IgD-negative memory B cell (primary cell): ENCODE results near the gene KCNN3. TPM values are rescaled to one million over a fixed set of nuclear protein-coding genes. Genes with fewer than 3 reads are reported as not detected.

ENCODE experiments used
- H3K27ac Mint-ChIP-seq, 3 donors: one replicate each; pipeline ENCODE4 v1.8.0; 2020 to 2022; ENCODE audit warnings: mild to moderate bottlenecking in 3 of 3, mixed read lengths in 3 of 3, moderate library complexity in 1 of 3
- H3K27me3 Mint-ChIP-seq: one replicate; pipeline ENCODE4 v1.8.0; 2021; ENCODE audit warnings: mixed read lengths
- H3K36me3 Mint-ChIP-seq: one replicate; pipeline ENCODE4 v1.8.0; 2020; ENCODE audit warnings: mild to moderate bottlenecking, mixed read lengths
- H3K4me1 Mint-ChIP-seq, 3 donors: one replicate each; pipeline ENCODE4 v1.8.0; 2020 to 2022; ENCODE audit warnings: mixed read lengths in 3 of 3, mild to moderate bottlenecking in 1 of 3
- H3K4me3 Mint-ChIP-seq, 4 donors: one replicate each; pipeline ENCODE4 v1.8.0; 2020 to 2022; ENCODE audit warnings: mild to moderate bottlenecking in 4 of 4, mixed read lengths in 4 of 4, moderate library complexity in 3 of 4
- H3K9me3 Mint-ChIP-seq, 3 donors: one replicate each; pipeline ENCODE4 v1.8.0; 2020 to 2021; ENCODE audit warnings: mixed read lengths in 3 of 3, mild to moderate bottlenecking in 1 of 3
- polyA plus RNA-seq: library from polyadenylated mRNA; unstranded; fragments of 300-500 nt; fragmentation: Illumina TruSeq; gene quantifications from one replicate; pipeline ENCODE4 v1.2.3, GENCODE V29; 2021

Gene KCNN3
- polyA plus RNA-seq, 1 donor from 2014 or later, result 0.88 TPM

DNA sequence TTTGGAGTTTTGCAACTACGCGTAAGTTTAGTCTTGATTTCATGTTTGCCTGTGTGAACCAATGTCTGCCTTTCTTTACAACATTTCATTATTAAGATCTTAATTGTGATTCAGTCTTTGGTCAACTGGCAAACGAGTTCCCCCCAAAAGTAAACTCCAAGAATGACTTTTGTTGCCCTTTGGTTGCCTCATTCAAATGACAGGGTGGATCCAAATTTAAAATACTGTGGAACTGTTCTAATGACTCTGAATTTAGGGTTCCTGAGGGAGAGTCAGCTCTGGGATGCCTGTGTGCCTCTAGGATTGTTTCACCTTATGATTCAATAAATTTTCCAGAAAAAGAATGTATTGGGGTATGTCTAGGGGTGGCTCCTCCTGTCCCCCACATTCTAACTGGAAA is 105.3 kb downstream of the KCNN3 start:
- Mint-ChIP-seq H3K9me3 (no peaks in the 10 kb centered on the region), H3K27me3 (peaks cover 22% of the 10 kb centered on the region), H3K36me3 (no peaks in the 10 kb centered on the region), H3K27ac (no peak overlapping the region), H3K4me1 (peaks cover 4 to 10% (median 7%) of the 10 kb centered on the region in 3 donors), H3K4me3 (no peak overlapping the region)

- H3K27me3 Mint-ChIP-seq, result peaks cover 22% of the 10 kb centered on the region
Observed at GRCh38 chr1:154764181-154764580, 105.9 kb downstream of the KCNN3 start.

GRCh38 chr1:154760469-154760933 is 109.6 kb downstream of the KCNN3 start:
- H3K36me3 Mint-ChIP-seq, result peaks cover 5% of the 10 kb centered on the region
- H3K4me1 Mint-ChIP-seq, result no peaks in the 10 kb centered on the region
- H3K9me3 Mint-ChIP-seq, result no peaks in the 10 kb centered on the region
- H3K27ac Mint-ChIP-seq, result no peak overlapping the region
- peak overlapping the region in 2 of 4 donors; percentile 48 to 65 for H3K4me3 Mint-ChIP-seq
- H3K27me3 Mint-ChIP-seq, result peaks cover 24% of the 10 kb centered on the region

More at GRCh38 chr1:154764181-154764580, 105.9 kb downstream of the KCNN3 start:
- peaks cover under 1 to 4% (median 1%) of the 10 kb centered on the region in 3 donors for H3K4me1 Mint-ChIP-seq
- H3K27ac Mint-ChIP-seq, result no peak overlapping the region
- H3K9me3 Mint-ChIP-seq, result no peaks in the 10 kb centered on the region
- no peaks in the 10 kb centered on the region for H3K36me3 Mint-ChIP-seq
- H3K4me3 Mint-ChIP-seq, result no peak overlapping the region

GRCh38 chr1:154759793-154760192 is 110.3 kb downstream of the KCNN3 start:
- peaks cover 0 to 1% (median 0%) of the 10 kb centered on the region in 3 donors for H3K4me1 Mint-ChIP-seq
- peaks cover 0 to 2% (median 0%) of the 10 kb centered on the region in 3 donors for H3K9me3 Mint-ChIP-seq
- peaks cover 5% of the 10 kb centered on the region for H3K36me3 Mint-ChIP-seq
- H3K27me3 Mint-ChIP-seq, result peaks cover 20% of the 10 kb centered on the region
- H3K27ac Mint-ChIP-seq, result no peak overlapping the region
- H3K4me3 Mint-ChIP-seq, result no peak overlapping the region

GRCh38 chr1:154759196-154759595 is 110.9 kb downstream of the KCNN3 start:
- Mint-ChIP-seq H3K27me3 (peaks cover 21% of the 10 kb centered on the region), H3K4me1 (peaks cover 0 to 1% (median 0%) of the 10 kb centered on the region in 3 donors), H3K4me3 (no peak overlapping the region), H3K9me3 (peaks cover 0 to 2% (median 0%) of the 10 kb centered on the region in 3 donors), H3K27ac (peak overlapping the region in 1 of 3 donors; percentile 61), H3K36me3 (peaks cover 5% of the 10 kb centered on the region)

- Mint-ChIP-seq H3K36me3 (peaks cover 5% of the 10 kb centered on the region), H3K27me3 (peaks cover 22% of the 10 kb centered on the region), H3K9me3 (peaks cover 0 to 2% (median 0%) of the 10 kb centered on the region in 3 donors), H3K4me3 (no peak overlapping the region), H3K27ac (no peak overlapping the region), H3K4me1 (peaks cover 0 to 1% (median 0%) of the 10 kb centered on the region in 3 donors)
Observed at GRCh38 chr1:154758346-154758745, 111.7 kb downstream of the KCNN3 start.

GRCh38 chr1:154756793-154757548 is 113.1 kb downstream of the KCNN3 start:
- H3K27ac Mint-ChIP-seq, result no peak overlapping the region

DNA sequence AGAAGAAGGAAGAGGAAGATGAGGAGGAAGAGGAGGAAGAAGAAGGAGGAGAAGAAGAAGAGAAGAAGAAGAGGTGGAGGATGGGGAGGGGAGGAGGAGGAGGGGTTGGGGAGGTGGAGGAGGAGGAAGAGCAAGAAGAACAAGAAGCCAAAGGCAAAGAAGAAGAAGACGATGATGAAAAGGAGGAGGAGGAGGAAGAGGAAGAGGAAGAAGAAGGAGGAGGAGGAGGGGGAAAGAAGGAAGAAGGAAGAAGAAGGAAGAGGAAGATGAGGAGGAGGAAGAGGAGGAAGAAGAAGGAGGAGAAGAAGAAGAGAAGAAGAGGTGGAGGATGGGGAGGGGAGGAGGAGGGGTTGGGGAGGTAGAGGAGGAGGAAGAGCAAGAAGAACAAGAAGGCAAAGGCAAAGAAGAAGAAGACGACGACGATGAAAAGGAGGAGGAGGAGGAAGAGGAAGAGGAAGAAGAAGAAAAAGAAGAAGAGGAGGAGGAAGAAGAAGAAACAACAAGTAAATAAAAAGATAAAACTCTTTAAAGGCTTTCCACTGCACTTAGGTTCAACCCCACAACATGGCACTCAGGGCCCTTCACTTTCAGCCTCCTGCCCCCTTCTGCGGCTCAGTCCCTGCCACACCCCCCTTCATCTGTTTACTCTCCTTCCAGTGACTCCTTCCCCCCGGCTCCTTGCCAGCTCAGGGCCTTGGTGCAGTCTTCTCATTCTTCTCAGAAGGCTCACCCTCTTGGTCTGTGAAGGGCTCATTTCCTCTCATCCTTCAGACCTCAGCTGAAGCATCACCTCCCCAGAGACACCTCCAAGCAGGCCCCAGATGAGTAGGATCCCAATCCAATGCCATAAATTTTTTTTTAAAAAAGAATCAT is 114.0 kb downstream of the KCNN3 start:
- H3K4me1 Mint-ChIP-seq, result peaks cover 0 to 1% (median 0%) of the 10 kb centered on the region in 3 donors
- H3K4me3 Mint-ChIP-seq, result no peak overlapping the region
- H3K27me3 Mint-ChIP-seq, result peaks cover 11% of the 10 kb centered on the region
- H3K27ac Mint-ChIP-seq, result no peak overlapping the region
- peaks cover 7% of the 10 kb centered on the region for H3K36me3 Mint-ChIP-seq
- peaks cover 0 to 2% (median 0%) of the 10 kb centered on the region in 3 donors for H3K9me3 Mint-ChIP-seq

More at GRCh38 chr1:154756793-154757548, 113.1 kb downstream of the KCNN3 start:
- Mint-ChIP-seq H3K9me3 (peaks cover 0 to 2% (median 0%) of the 10 kb centered on the region in 3 donors), H3K4me3 (no peak overlapping the region), H3K4me1 (peaks cover 0 to 1% (median 0%) of the 10 kb centered on the region in 3 donors), H3K27me3 (peaks cover 13% of the 10 kb centered on the region), H3K36me3 (peaks cover 5% of the 10 kb centered on the region)

DNA sequence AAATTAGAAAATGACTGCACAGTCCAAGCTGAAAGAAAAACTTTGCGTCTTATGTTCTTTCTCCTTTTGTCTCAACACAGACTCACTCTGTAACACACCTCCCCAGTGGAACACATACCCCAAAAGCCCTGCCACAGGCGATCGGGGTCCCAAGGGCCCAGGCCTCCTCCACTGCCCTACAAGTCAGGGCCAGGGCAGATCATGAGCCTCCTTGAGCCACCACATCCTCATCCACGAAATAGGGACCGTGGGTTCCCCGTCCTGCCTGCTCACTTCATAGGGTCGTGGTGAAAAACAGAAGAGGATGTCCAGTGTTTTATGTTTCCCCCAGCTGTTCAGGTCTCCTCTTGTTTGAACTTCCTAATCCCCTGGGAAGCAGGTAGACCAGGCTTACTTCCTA is 116.7 kb downstream of the KCNN3 start:
- peaks cover under 1 to 3% (median 2%) of the 10 kb centered on the region in 3 donors for H3K4me1 Mint-ChIP-seq
- no peak overlapping the region for H3K4me3 Mint-ChIP-seq
- peaks cover 0 to 2% (median 0%) of the 10 kb centered on the region in 3 donors for H3K9me3 Mint-ChIP-seq
- H3K36me3 Mint-ChIP-seq, result peaks cover 4% of the 10 kb centered on the region
- no peak overlapping the region for H3K27ac Mint-ChIP-seq
- H3K27me3 Mint-ChIP-seq, result peaks cover 8% of the 10 kb centered on the region

DNA sequence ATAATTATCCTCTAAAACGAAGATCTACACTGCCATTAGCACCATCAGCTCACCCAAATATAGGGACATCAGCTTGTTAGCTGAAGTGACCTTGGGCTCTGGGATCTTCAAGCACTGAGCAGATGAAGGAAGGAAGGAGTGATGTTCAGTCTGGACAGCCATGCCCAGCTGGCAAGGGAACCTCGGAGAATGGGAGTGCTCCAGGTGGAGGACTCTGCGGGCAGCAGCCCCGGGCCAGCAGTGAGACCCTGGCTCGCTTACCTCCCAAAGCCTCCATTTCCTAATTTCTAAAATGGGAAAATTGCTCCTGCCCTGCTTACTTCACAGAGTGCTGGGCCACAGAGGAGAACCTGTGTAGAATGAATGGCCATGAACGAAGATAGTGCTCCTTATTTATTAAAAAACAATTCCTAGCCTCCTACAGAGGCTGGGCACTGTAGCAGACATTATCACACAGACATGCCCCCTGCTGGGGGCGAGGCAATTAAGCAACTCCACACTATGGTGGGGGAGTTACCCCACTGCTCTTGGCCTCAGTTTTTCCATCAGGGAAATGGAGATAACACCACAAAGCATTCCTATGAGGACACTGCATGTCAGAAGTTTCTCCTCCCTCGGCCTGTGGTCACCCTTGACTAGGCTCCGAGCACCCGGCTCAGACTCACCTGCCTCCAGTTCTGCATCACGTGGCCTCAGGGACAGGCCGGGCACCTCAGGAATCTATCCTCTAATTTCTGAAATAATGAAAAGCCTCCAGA is 117.6 kb downstream of the KCNN3 start:
- Mint-ChIP-seq H3K4me3 (no peak overlapping the region), H3K9me3 (peaks cover 0 to 2% (median 0%) of the 10 kb centered on the region in 3 donors), H3K27me3 (peaks cover 13% of the 10 kb centered on the region), H3K27ac (no peak overlapping the region), H3K4me1 (peaks cover 7 to 11% (median 10%) of the 10 kb centered on the region in 3 donors), H3K36me3 (peaks cover 2% of the 10 kb centered on the region)

DNA sequence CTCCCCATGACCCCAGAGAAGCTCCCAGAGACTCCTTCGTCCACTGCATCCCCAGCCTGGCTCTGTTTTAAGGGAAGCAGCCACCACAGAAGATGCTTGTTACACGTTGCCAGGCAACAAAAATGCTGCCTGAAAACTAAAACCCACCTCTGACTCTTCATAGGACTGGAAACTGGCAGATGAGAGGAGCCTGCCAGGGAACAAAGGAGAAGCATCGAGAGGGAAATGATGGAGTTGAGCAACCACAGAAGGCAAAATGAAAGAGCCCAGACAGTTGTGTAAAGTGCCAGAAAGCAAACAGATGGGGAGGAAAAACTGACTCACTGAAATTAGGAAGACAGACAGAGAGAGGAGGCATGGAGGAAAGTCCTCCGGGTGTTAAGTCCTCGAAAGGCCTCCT is 118.4 kb downstream of the KCNN3 start:
- Mint-ChIP-seq H3K27me3 (peaks cover 19% of the 10 kb centered on the region), H3K4me3 (no peak overlapping the region), H3K27ac (no peak overlapping the region), H3K9me3 (peaks cover 0 to 2% (median 0%) of the 10 kb centered on the region in 3 donors), H3K36me3 (peaks cover 2% of the 10 kb centered on the region), H3K4me1 (peaks cover 7 to 13% (median 13%) of the 10 kb centered on the region in 3 donors)

- Mint-ChIP-seq H3K27me3 (peaks cover 22% of the 10 kb centered on the region), H3K4me3 (no peak overlapping the region), H3K4me1 (peaks cover 7 to 13% (median 13%) of the 10 kb centered on the region in 3 donors), H3K9me3 (peaks cover 0 to 2% (median 0%) of the 10 kb centered on the region in 3 donors), H3K27ac (no peak overlapping the region), H3K36me3 (peaks cover 2% of the 10 kb centered on the region)
Observed at GRCh38 chr1:154750681-154751665, 119.1 kb downstream of the KCNN3 start.

DNA sequence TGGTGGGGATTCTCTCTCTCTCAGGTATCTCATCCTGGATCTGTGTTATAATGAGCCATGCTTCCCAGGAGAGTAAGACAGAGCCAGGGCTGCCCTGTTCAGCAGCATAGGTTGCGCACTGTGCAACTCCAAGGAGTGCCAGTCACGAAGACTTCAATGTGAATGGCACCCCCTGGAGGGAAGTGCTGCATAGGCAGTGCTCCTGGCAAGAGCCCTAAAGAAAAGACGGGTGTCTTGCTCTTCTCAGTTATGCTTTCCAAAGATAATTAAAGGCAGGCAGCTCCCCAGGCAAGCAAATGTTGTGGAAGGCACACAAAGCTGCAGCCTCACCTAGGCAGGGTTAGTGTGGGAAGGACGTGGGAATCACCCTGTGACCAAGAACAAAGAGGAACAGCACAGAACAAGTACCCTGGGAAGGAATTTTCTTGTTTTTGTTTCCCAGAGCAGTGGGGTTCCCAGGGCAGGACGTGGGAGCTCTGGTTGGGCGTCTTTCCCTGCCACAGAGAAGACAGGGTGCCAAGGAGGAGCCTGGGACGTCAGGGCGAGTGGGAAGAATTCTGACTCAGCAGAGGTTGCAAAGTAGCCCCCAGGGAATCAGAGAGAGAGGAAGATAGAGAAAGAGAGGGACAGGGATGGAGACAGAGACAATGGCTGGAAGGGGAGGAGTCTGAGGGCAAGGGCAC is 120.9 kb downstream of the KCNN3 start:
- Mint-ChIP-seq H3K4me3 (no peak overlapping the region), H3K27ac (no peak overlapping the region), H3K9me3 (no peaks in the 10 kb centered on the region), H3K36me3 (peaks cover 2% of the 10 kb centered on the region), H3K27me3 (peaks cover 21% of the 10 kb centered on the region), H3K4me1 (peaks cover 6 to 13% (median 13%) of the 10 kb centered on the region in 3 donors)
